ENCODE measurements around the gene NFIA.

The NFIA gene

DNA sequence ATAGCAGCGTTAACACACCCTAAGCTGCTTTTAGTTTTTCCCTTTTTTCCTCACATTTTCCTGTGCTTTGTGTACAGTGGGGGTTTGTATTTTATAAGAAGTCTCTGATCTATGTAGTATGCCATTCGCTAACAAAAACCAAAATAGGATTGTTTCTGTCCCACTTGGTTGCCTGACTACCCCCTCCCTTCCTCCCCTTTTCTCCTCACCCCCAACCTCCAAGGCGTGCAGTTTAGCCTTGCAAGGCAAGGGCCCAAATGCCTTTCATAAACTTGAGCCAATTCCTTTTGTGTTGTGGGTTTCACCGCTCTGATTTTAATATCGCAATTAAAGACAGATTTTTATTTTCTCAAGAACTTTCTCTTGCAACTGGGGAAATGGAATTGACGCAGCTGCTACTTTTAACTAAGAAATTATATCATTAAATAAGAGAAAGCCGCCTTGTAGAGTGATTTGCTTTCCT, 365.6 kb downstream of the NFIA start:
- Histone ChIP-seq H4K91ac (ENCODE audit: low read depth, low read length, poor library complexity) (no peak overlapping the region), H3K27me3 (ENCODE audit: control insufficient read depth in 3 of 3, insufficient read depth in 3 of 3, low read depth in 1 of 3, low read length in 3 of 3) (peaks cover 0 to 13% (median 0%) of the 10 kb centered on the region in 3 experiments), H3K9me3 (replicated peaks in 1 of 2; ENCODE audit: control insufficient read depth in 2 of 2, insufficient read depth in 1 of 2, low read depth in 1 of 2, low read length in 2 of 2) (no peaks in the 10 kb centered on the region), H3K14ac (ENCODE audit: low read length) (no peak overlapping the region), H3K4ac (ENCODE audit: low read length) (no peak overlapping the region), H3K79me1 (ENCODE audit: low read depth, low read length) (no peaks in the 10 kb centered on the region), H3K18ac (ENCODE audit: low read length) (no peak overlapping the region), H3K9ac (ENCODE audit: low read depth, low read length, poor library complexity) (no peak overlapping the region), H4K8ac (ENCODE audit: low read depth, low read length) (no peak overlapping the region), H3K4me3 (ENCODE audit: low read length in 2 of 2) (no peak overlapping the region), H3K4me1 (ENCODE audit: control insufficient read depth in 2 of 2, insufficient read depth in 1 of 2, low read depth in 1 of 2, low read length in 2 of 2) (peaks cover 0 to 3% of the 10 kb centered on the region in 2 donors), H3K23ac (ENCODE audit: low read depth, low read length, poor library complexity) (no peak overlapping the region), H3K4me2 (ENCODE audit: insufficient read depth, low read length, poor library complexity, severe bottlenecking) (no peak overlapping the region), H2BK12ac (ENCODE audit: low read length) (no peak overlapping the region), H2BK5ac (ENCODE audit: low read length) (no peak overlapping the region), H2BK15ac (ENCODE audit: low read length) (no peak overlapping the region), H3K27ac (replicated peaks; ENCODE audit: low read length) (no peak overlapping the region), H3K36me3 (replicated peaks in 1 of 2; ENCODE audit: control insufficient read depth in 2 of 2, insufficient read depth in 2 of 2, low read length in 2 of 2) (no peaks in the 10 kb centered on the region), H2AFZ (ENCODE audit: low read length) (no peak overlapping the region), H2AK5ac (ENCODE audit: low read depth, low read length) (no peak overlapping the region), H2BK120ac (ENCODE audit: low read depth, low read length) (no peak overlapping the region)
- no CpG with 5 or more reads among the region's 7 CpGs for WGBS, 2 donors (ENCODE audit: extremely low coverage in 2 of 2, insufficient read length in 2 of 2, insufficient replicate concordance in 1 of 2)
- no peak for DNase-seq (ENCODE audit: low spot score)

DNA sequence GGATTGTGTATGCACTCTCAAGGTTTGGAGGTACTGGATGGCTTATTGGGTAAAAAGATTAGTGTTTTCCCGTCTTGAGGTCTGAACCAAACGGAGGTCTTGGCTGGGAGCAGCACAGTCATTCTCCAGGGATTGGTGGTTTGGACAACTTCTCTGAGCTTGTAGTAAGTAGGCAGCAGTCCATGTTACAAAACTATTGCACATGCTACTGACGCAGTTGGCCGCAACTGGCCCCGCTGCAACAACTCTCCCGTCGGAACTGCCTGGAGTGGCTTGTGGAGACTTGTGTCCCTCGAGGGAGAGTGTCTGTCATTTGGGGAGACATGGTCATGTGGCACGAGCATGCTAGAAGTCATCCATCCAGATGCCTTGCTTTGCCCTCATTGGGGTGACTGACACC, 366.6 kb downstream of the NFIA start:
- Histone ChIP-seq H2BK15ac (ENCODE audit: low read length) (no peak overlapping the region), H2AFZ (ENCODE audit: low read length) (no peak overlapping the region), H3K36me3 (replicated peaks in 1 of 2; ENCODE audit: control insufficient read depth in 2 of 2, insufficient read depth in 2 of 2, low read length in 2 of 2) (no peaks in the 10 kb centered on the region), H3K27ac (replicated peaks; ENCODE audit: low read length) (no peak overlapping the region), H4K91ac (ENCODE audit: low read depth, low read length, poor library complexity) (no peak overlapping the region), H3K4me3 (ENCODE audit: low read length in 2 of 2) (no peak overlapping the region), H3K14ac (ENCODE audit: low read length) (no peak overlapping the region), H3K4ac (ENCODE audit: low read length) (no peak overlapping the region), H3K23ac (ENCODE audit: low read depth, low read length, poor library complexity) (no peak overlapping the region), H3K4me2 (ENCODE audit: insufficient read depth, low read length, poor library complexity, severe bottlenecking) (no peak overlapping the region), H3K9ac (ENCODE audit: low read depth, low read length, poor library complexity) (no peak overlapping the region), H2BK12ac (ENCODE audit: low read length) (no peak overlapping the region), H2BK120ac (ENCODE audit: low read depth, low read length) (no peak overlapping the region), H2BK5ac (ENCODE audit: low read length) (no peak overlapping the region), H4K8ac (ENCODE audit: low read depth, low read length) (no peak overlapping the region), H3K27me3 (ENCODE audit: control insufficient read depth in 3 of 3, insufficient read depth in 3 of 3, low read depth in 1 of 3, low read length in 3 of 3) (peaks cover 0 to 15% (median 0%) of the 10 kb centered on the region in 3 experiments), H3K18ac (ENCODE audit: low read length) (no peak overlapping the region), H3K4me1 (ENCODE audit: control insufficient read depth in 2 of 2, insufficient read depth in 1 of 2, low read depth in 1 of 2, low read length in 2 of 2) (peaks cover 0 to 7% of the 10 kb centered on the region in 2 donors), H3K9me3 (replicated peaks in 1 of 2; ENCODE audit: control insufficient read depth in 2 of 2, insufficient read depth in 1 of 2, low read depth in 1 of 2, low read length in 2 of 2) (no peaks in the 10 kb centered on the region), H2AK5ac (ENCODE audit: low read depth, low read length) (no peak overlapping the region), H3K79me1 (ENCODE audit: low read depth, low read length) (no peaks in the 10 kb centered on the region)
- no CpG with 5 or more reads among the region's 9 CpGs for WGBS, 2 donors (ENCODE audit: extremely low coverage in 2 of 2, insufficient read length in 2 of 2, insufficient replicate concordance in 1 of 2)
- DNase-seq (ENCODE audit: low spot score) = no peak

DNA sequence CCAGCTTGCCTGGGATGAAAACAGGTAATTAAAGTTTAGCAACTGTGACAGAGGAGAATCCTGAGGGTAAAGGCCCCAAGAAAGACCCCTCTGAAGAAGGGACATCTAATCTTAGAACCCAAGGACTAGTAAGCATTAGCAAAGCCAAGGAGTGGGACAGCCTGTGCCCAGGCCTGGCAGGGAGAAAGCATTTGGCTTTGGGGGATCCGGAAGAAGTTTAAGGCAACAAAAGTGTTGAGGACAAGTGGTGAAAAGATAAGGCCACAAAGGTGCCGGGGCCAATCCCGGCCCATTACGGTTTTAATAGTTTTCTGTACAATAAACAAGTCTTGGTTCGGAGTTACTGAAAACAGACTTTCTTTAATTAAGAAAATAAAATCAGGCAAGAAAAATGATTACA, 367.0 kb downstream of the NFIA start:
- Histone ChIP-seq H3K4me1 (ENCODE audit: control insufficient read depth in 2 of 2, insufficient read depth in 1 of 2, low read depth in 1 of 2, low read length in 2 of 2) (peaks cover 0 to 7% of the 10 kb centered on the region in 2 donors), H3K27me3 (ENCODE audit: control insufficient read depth in 3 of 3, insufficient read depth in 3 of 3, low read depth in 1 of 3, low read length in 3 of 3) (peaks cover 0 to 17% (median 0%) of the 10 kb centered on the region in 3 experiments), H2BK12ac (ENCODE audit: low read length) (no peak overlapping the region), H2BK120ac (ENCODE audit: low read depth, low read length) (no peak overlapping the region), H3K23ac (ENCODE audit: low read depth, low read length, poor library complexity) (no peak overlapping the region), H3K79me1 (ENCODE audit: low read depth, low read length) (no peaks in the 10 kb centered on the region), H3K18ac (ENCODE audit: low read length) (no peak overlapping the region), H4K91ac (ENCODE audit: low read depth, low read length, poor library complexity) (no peak overlapping the region), H3K9me3 (replicated peaks in 1 of 2; ENCODE audit: control insufficient read depth in 2 of 2, insufficient read depth in 1 of 2, low read depth in 1 of 2, low read length in 2 of 2) (no peaks in the 10 kb centered on the region), H3K9ac (ENCODE audit: low read depth, low read length, poor library complexity) (no peak overlapping the region), H2AK5ac (ENCODE audit: low read depth, low read length) (no peak overlapping the region), H3K4ac (ENCODE audit: low read length) (no peak overlapping the region), H3K36me3 (replicated peaks in 1 of 2; ENCODE audit: control insufficient read depth in 2 of 2, insufficient read depth in 2 of 2, low read length in 2 of 2) (no peaks in the 10 kb centered on the region), H3K4me2 (ENCODE audit: insufficient read depth, low read length, poor library complexity, severe bottlenecking) (no peak overlapping the region), H2AFZ (ENCODE audit: low read length) (no peak overlapping the region), H3K27ac (replicated peaks; ENCODE audit: low read length) (no peak overlapping the region), H2BK5ac (ENCODE audit: low read length) (no peak overlapping the region), H3K14ac (ENCODE audit: low read length) (no peak overlapping the region), H4K8ac (ENCODE audit: low read depth, low read length) (no peak overlapping the region), H3K4me3 (ENCODE audit: low read length in 2 of 2) (no peak overlapping the region), H2BK15ac (ENCODE audit: low read length) (no peak overlapping the region)
- WGBS, 2 donors (ENCODE audit: extremely low coverage in 2 of 2, insufficient read length in 2 of 2, insufficient replicate concordance in 1 of 2) = no CpG with 5 or more reads among the region's 5 CpGs
- no peak for DNase-seq (ENCODE audit: low spot score)

DNA sequence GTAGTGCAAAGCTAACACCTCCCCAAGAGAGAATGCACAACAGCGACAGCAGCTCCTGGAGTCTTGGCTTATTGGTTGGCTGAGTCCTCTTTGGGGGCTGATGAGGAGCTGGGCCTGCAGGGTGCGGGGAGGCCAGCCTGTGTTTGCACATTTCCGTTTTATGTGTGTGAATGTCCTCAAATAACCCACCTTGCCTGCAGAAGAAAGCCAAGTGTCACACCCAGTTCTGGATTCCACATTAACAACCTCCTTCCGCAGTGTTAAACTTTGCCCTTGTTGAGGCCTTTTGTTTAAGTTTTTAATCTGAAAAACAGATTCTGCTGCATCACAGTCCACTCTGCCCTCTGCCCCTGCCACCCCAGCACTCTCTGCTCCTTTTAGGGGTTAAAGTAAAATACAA, 368.1 kb downstream of the NFIA start:
- H2BK5ac ChIP-seq (ENCODE audit: low read length) = no peak overlapping the region
- H3K79me1 ChIP-seq (ENCODE audit: low read depth, low read length) = no peaks in the 10 kb centered on the region
- no peak overlapping the region for H3K14ac ChIP-seq (ENCODE audit: low read length)
- no peak overlapping the region for H3K23ac ChIP-seq (ENCODE audit: low read depth, low read length, poor library complexity)
- no peak overlapping the region for H3K18ac ChIP-seq (ENCODE audit: low read length)
- no peak overlapping the region for H3K27ac ChIP-seq (replicated peaks; ENCODE audit: low read length)
- H2BK12ac ChIP-seq (ENCODE audit: low read length) = no peak overlapping the region
- H4K91ac ChIP-seq (ENCODE audit: low read depth, low read length, poor library complexity) = no peak overlapping the region
- H2AFZ ChIP-seq (ENCODE audit: low read length) = no peak overlapping the region
- no peak overlapping the region for H4K8ac ChIP-seq (ENCODE audit: low read depth, low read length)
- no peak for DNase-seq (ENCODE audit: low spot score)
- WGBS, 2 donors (ENCODE audit: extremely low coverage in 2 of 2, insufficient read length in 2 of 2, insufficient replicate concordance in 1 of 2) = no CpG with 5 or more reads among the region's 4 CpGs
- H2AK5ac ChIP-seq (ENCODE audit: low read depth, low read length) = no peak overlapping the region
- H3K9ac ChIP-seq (ENCODE audit: low read depth, low read length, poor library complexity) = no peak overlapping the region
- H2BK15ac ChIP-seq (ENCODE audit: low read length) = no peak overlapping the region
- no peak overlapping the region for H3K4ac ChIP-seq (ENCODE audit: low read length)
- peaks cover 0 to 22% (median 0%) of the 10 kb centered on the region in 3 experiments for H3K27me3 ChIP-seq (ENCODE audit: control insufficient read depth in 3 of 3, insufficient read depth in 3 of 3, low read depth in 1 of 3, low read length in 3 of 3)
- H3K4me3 ChIP-seq (ENCODE audit: low read length in 2 of 2) = no peak overlapping the region
- no peak overlapping the region for H2BK120ac ChIP-seq (ENCODE audit: low read depth, low read length)
- peaks cover 0 to 7% of the 10 kb centered on the region in 2 donors for H3K4me1 ChIP-seq (ENCODE audit: control insufficient read depth in 2 of 2, insufficient read depth in 1 of 2, low read depth in 1 of 2, low read length in 2 of 2)
- H3K4me2 ChIP-seq (ENCODE audit: insufficient read depth, low read length, poor library complexity, severe bottlenecking) = no peak overlapping the region
- no peaks in the 10 kb centered on the region for H3K36me3 ChIP-seq (replicated peaks in 1 of 2; ENCODE audit: control insufficient read depth in 2 of 2, insufficient read depth in 2 of 2, low read length in 2 of 2)
- H3K9me3 ChIP-seq (replicated peaks in 1 of 2; ENCODE audit: control insufficient read depth in 2 of 2, insufficient read depth in 1 of 2, low read depth in 1 of 2, low read length in 2 of 2) = no peaks in the 10 kb centered on the region
